ENCODE measurements around the gene FAM118B. TPM values are rescaled to one million over a fixed set of nuclear protein-coding genes. Genes with fewer than 3 reads are reported as not detected.

The FAM118B gene
- total RNA-seq, 1 donor from 2014 or later, result 25.9 TPM

- no peak overlapping the region for H3K4me3 Mint-ChIP-seq (ENCODE audit: unreplicated experiment)
These were observed 14.9 kb downstream of the FAM118B start for GRCh38 chr11:126226334-126227084.

GRCh38 chr11:126229858-126230540 is 18.4 kb downstream of the FAM118B start:
- DNase-seq (ENCODE audit: low spot score), result no peak

More at GRCh38 chr11:126226334-126227084, 14.9 kb downstream of the FAM118B start:
- no peaks in the 10 kb centered on the region for H3K9me3 Mint-ChIP-seq (ENCODE audit: low read depth)
- no peaks in the 10 kb centered on the region for H3K27me3 Mint-ChIP-seq (ENCODE audit: low read depth)
- no peak for TF ChIP-seq CTCF (IDR thresholded peaks at IDR 0.05)
- no peaks in the 10 kb centered on the region for H3K36me3 Mint-ChIP-seq (ENCODE audit: low read depth)
- peaks cover 23% of the 10 kb centered on the region for H3K4me1 Mint-ChIP-seq (ENCODE audit: low read depth)
- H3K27ac Mint-ChIP-seq (ENCODE audit: unreplicated experiment), result no peak overlapping the region
- DNase-seq (ENCODE audit: low spot score), result no peak

GRCh38 chr11:126231725-126232459 is 20.3 kb downstream of the FAM118B start:
- no peak for TF ChIP-seq CTCF (IDR thresholded peaks at IDR 0.05)
- H3K9me3 Mint-ChIP-seq (ENCODE audit: low read depth), result no peaks in the 10 kb centered on the region
- peaks cover 8% of the 10 kb centered on the region for H3K36me3 Mint-ChIP-seq (ENCODE audit: low read depth)
- DNase-seq (ENCODE audit: low spot score), result no peak
- no peak overlapping the region for H3K27ac Mint-ChIP-seq (ENCODE audit: unreplicated experiment)
- H3K4me1 Mint-ChIP-seq (ENCODE audit: low read depth), result peaks cover 18% of the 10 kb centered on the region
- H3K27me3 Mint-ChIP-seq (ENCODE audit: low read depth), result no peaks in the 10 kb centered on the region
- H3K4me3 Mint-ChIP-seq (ENCODE audit: unreplicated experiment), result no peak overlapping the region

More at GRCh38 chr11:126229858-126230540, 18.4 kb downstream of the FAM118B start:
- H3K27ac Mint-ChIP-seq (ENCODE audit: unreplicated experiment), result no peak overlapping the region
- TF ChIP-seq CTCF (IDR thresholded peaks at IDR 0.05), result no peak
- peaks cover 2% of the 10 kb centered on the region for H3K36me3 Mint-ChIP-seq (ENCODE audit: low read depth)
- H3K9me3 Mint-ChIP-seq (ENCODE audit: low read depth), result no peaks in the 10 kb centered on the region
- H3K27me3 Mint-ChIP-seq (ENCODE audit: low read depth), result no peaks in the 10 kb centered on the region
- no peak overlapping the region for H3K4me3 Mint-ChIP-seq (ENCODE audit: unreplicated experiment)
- peaks cover 23% of the 10 kb centered on the region for H3K4me1 Mint-ChIP-seq (ENCODE audit: low read depth)

- H3K4me1 Mint-ChIP-seq (ENCODE audit: low read depth), result peaks cover 18% of the 10 kb centered on the region
- H3K27ac Mint-ChIP-seq (ENCODE audit: unreplicated experiment), result no peak overlapping the region
- peaks cover 8% of the 10 kb centered on the region for H3K36me3 Mint-ChIP-seq (ENCODE audit: low read depth)
- DNase-seq (ENCODE audit: low spot score), result no peak
- no peak for TF ChIP-seq CTCF (IDR thresholded peaks at IDR 0.05)
- H3K27me3 Mint-ChIP-seq (ENCODE audit: low read depth), result no peaks in the 10 kb centered on the region
- H3K9me3 Mint-ChIP-seq (ENCODE audit: low read depth), result no peaks in the 10 kb centered on the region
- H3K4me3 Mint-ChIP-seq (ENCODE audit: unreplicated experiment), result no peak overlapping the region
These were observed 21.1 kb downstream of the FAM118B start for GRCh38 chr11:126232683-126233082.

- no peak for DNase-seq (ENCODE audit: low spot score)
- Mint-ChIP-seq H3K27ac (ENCODE audit: unreplicated experiment) (no peak overlapping the region), H3K4me1 (ENCODE audit: low read depth) (peaks cover 18% of the 10 kb centered on the region), H3K27me3 (ENCODE audit: low read depth) (no peaks in the 10 kb centered on the region), H3K36me3 (ENCODE audit: low read depth) (peaks cover 9% of the 10 kb centered on the region), H3K9me3 (ENCODE audit: low read depth) (no peaks in the 10 kb centered on the region), H3K4me3 (ENCODE audit: unreplicated experiment) (no peak overlapping the region)
- TF ChIP-seq CTCF (IDR thresholded peaks at IDR 0.05), result no peak
These were observed 21.8 kb downstream of the FAM118B start for GRCh38 chr11:126233391-126233790.

All from chondrocyte (in vitro differentiated cells).